HEK293 (cell line): ENCODE data around the gene ERGIC1.
A peak's percentile ranks its signal among the peaks of the same experiment; 100 is the strongest.

ENCODE experiments used
- BCL11A ChIP-seq: fragments of 450-650 bp; formaldehyde crosslinking; IDR thresholded peaks from 2 replicates; pipeline ENCODE4 v1.5.1; 2016; ENCODE audit warnings: low read depth, missing biosample characterization, missing genetic modification characterization
- GLI2 ChIP-seq: fragments of 450-650 bp; formaldehyde crosslinking; IDR thresholded peaks from 2 replicates; pipeline ENCODE4; 2017; ENCODE audit warnings: missing biosample characterization, missing genetic modification characterization, low read depth, borderline replicate concordance
- HIC1 ChIP-seq: fragments of 450-650 bp; formaldehyde crosslinking; IDR thresholded peaks from 2 replicates; pipeline ENCODE4 v1.5.1; 2016; ENCODE audit warnings: missing biosample characterization, missing genetic modification characterization
- KLF1 ChIP-seq: fragments of 450-650 bp; formaldehyde crosslinking; IDR thresholded peaks from 2 replicates; pipeline ENCODE4 v1.5.1; 2016; ENCODE audit warnings: missing biosample characterization, missing genetic modification characterization
- KLF16 ChIP-seq: fragments of 450-650 bp; formaldehyde crosslinking; IDR thresholded peaks from 2 replicates; pipeline ENCODE4 v1.5.1; 2017; ENCODE audit warnings: missing biosample characterization, missing genetic modification characterization
- KLF9 ChIP-seq: fragments of 450-650 bp; formaldehyde crosslinking; IDR thresholded peaks from 2 replicates; pipeline ENCODE4 v1.5.1; 2016; ENCODE audit warnings: missing biosample characterization, missing genetic modification characterization, low read depth
- MYNN ChIP-seq: fragments of 450-650 bp; formaldehyde crosslinking; IDR thresholded peaks from 2 replicates; pipeline ENCODE4 v1.5.1; 2016; ENCODE audit warnings: missing biosample characterization, missing genetic modification characterization, borderline replicate concordance
- MZF1 ChIP-seq: fragments of 450-650 bp; formaldehyde crosslinking; IDR thresholded peaks from 2 replicates; pipeline ENCODE4 v1.5.1; 2017; ENCODE audit warnings: missing biosample characterization, missing genetic modification characterization, borderline replicate concordance
- SP7 ChIP-seq: fragments of 450-650 bp; formaldehyde crosslinking; IDR thresholded peaks from 2 replicates; pipeline ENCODE4 v1.5.1; 2016; ENCODE audit warnings: missing biosample characterization, missing genetic modification characterization
- ZBTB8A ChIP-seq: fragments of 450-650 bp; formaldehyde crosslinking; IDR thresholded peaks from 2 replicates; pipeline ENCODE4 v1.5.1; 2016; ENCODE audit warnings: missing biosample characterization, missing genetic modification characterization
- ZNF146 ChIP-seq: fragments of 450-650 bp; formaldehyde crosslinking; IDR thresholded peaks from 2 replicates; pipeline ENCODE4 v1.5.1; 2016; ENCODE audit warnings: missing biosample characterization, missing genetic modification characterization
- ZNF280D ChIP-seq: fragments of 450-650 bp; formaldehyde crosslinking; IDR thresholded peaks from 2 replicates; pipeline ENCODE4 v1.5.1; 2016; ENCODE audit warnings: missing biosample characterization, missing genetic modification characterization
- ZNF394 ChIP-seq: fragments of 450-650 bp; formaldehyde crosslinking; IDR thresholded peaks from 2 replicates; pipeline ENCODE4 v1.5.1; 2016; ENCODE audit warnings: missing biosample characterization, missing genetic modification characterization, mild to moderate bottlenecking, moderate library complexity, borderline replicate concordance
- ZNF398 ChIP-seq: fragments of 450-650 bp; formaldehyde crosslinking; IDR thresholded peaks from 2 replicates; pipeline ENCODE4 v1.5.1; 2017; ENCODE audit warnings: missing biosample characterization, missing genetic modification characterization
- ZNF514 ChIP-seq: fragments of 450-650 bp; formaldehyde crosslinking; IDR thresholded peaks from 2 replicates; pipeline ENCODE4 v1.5.1; 2016; ENCODE audit warnings: missing biosample characterization, missing genetic modification characterization
- ZNF610 ChIP-seq: fragments of 450-650 bp; formaldehyde crosslinking; IDR thresholded peaks from 2 replicates; pipeline ENCODE4 v1.5.1; 2016; ENCODE audit warnings: missing biosample characterization, missing genetic modification characterization, borderline replicate concordance
- ZNF664 ChIP-seq: fragments of 450-650 bp; formaldehyde crosslinking; IDR thresholded peaks from 2 replicates; pipeline ENCODE4 v1.5.1; 2016; ENCODE audit warnings: missing biosample characterization, missing genetic modification characterization
- ZNF692 ChIP-seq: fragments of 450-650 bp; formaldehyde crosslinking; IDR thresholded peaks from 2 replicates; pipeline ENCODE4 v1.5.1; 2016; ENCODE audit warnings: missing biosample characterization, missing genetic modification characterization
- ZNF776 ChIP-seq: fragments of 450-650 bp; formaldehyde crosslinking; IDR thresholded peaks from 2 replicates; pipeline ENCODE4 v1.5.0; 2017; ENCODE audit warnings: missing biosample characterization, missing genetic modification characterization, borderline replicate concordance
- ZNF785 ChIP-seq: fragments of 450-650 bp; formaldehyde crosslinking; IDR thresholded peaks from 2 replicates; pipeline ENCODE4 v1.5.1; 2016; ENCODE audit warnings: missing biosample characterization, missing genetic modification characterization
- ZNF792 ChIP-seq: fragments of 450-650 bp; formaldehyde crosslinking; IDR thresholded peaks from 2 replicates; pipeline ENCODE4 v1.5.1; 2016; ENCODE audit warnings: missing biosample characterization, missing genetic modification characterization
- TF ChIP-seq, protein P1 (sequence below): fragments of 450-650 bp; formaldehyde crosslinking; IDR thresholded peaks from 2 replicates; pipeline ENCODE4 v1.5.1; 2016; ENCODE audit warnings: missing biosample characterization, missing genetic modification characterization
- TF ChIP-seq, protein P2 (sequence below): fragments of 450-650 bp; formaldehyde crosslinking; IDR thresholded peaks from 2 replicates; pipeline ENCODE4 v1.5.1; 2017; ENCODE audit warnings: missing biosample characterization, missing genetic modification characterization
- TF ChIP-seq, protein P3 (sequence below): fragments of 450-650 bp; formaldehyde crosslinking; IDR thresholded peaks from 2 replicates; pipeline ENCODE4 v1.5.1; 2017; ENCODE audit warnings: missing biosample characterization, missing genetic modification characterization

The ERGIC1 gene

GRCh38 chr5:172904643-172905345 is 70.7 kb downstream of the ERGIC1 start (continued):
- TF ChIP-seq HIC1 (tag by site-specific recombination): peak; percentile 44
- TF ChIP-seq ZBTB8A (tag by site-specific recombination): 0 out of 2 replicates have a peak, but pooled peaks have one; percentile 19
- no peak for TF ChIP-seq ZNF785 (tag by site-specific recombination)
- TF ChIP-seq KLF9 (tag by site-specific recombination): no peak
- TF ChIP-seq ZNF776: no peak
- no peak for TF ChIP-seq ZNF664 (tag by site-specific recombination)
- peak; percentile 70; the same call in 1 of the 2 replicates for TF ChIP-seq ZNF692
- TF ChIP-seq ZNF514 (tag by site-specific recombination): no peak
- no peak for TF ChIP-seq MZF1
- TF ChIP-seq MYNN (tag by site-specific recombination): no peak
- TF ChIP-seq, protein P1, sequence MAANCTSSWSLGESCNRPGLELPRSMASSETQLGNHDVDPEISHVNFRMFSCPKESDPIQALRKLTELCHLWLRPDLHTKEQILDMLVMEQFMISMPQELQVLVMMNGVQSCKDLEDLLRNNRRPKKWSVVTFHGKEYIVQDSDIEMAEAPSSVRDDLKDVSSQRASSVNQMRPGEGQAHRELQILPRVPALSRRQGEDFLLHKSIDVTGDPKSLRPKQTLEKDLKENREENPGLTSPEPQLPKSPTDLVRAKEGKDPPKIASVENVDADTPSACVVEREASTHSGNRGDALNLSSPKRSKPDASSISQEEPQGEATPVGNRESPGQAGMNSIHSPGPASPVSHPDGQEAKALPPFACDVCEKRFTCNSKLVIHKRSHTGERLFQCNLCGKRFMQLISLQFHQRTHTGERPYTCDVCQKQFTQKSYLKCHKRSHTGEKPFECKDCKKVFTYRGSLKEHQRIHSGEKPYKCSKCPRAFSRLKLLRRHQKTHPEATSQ (tag by site-specific recombination): no peak
- TF ChIP-seq KLF16 (tag by site-specific recombination): no peak
- TF ChIP-seq GLI2 (tag by site-specific recombination): no peak
- TF ChIP-seq, protein P2, sequence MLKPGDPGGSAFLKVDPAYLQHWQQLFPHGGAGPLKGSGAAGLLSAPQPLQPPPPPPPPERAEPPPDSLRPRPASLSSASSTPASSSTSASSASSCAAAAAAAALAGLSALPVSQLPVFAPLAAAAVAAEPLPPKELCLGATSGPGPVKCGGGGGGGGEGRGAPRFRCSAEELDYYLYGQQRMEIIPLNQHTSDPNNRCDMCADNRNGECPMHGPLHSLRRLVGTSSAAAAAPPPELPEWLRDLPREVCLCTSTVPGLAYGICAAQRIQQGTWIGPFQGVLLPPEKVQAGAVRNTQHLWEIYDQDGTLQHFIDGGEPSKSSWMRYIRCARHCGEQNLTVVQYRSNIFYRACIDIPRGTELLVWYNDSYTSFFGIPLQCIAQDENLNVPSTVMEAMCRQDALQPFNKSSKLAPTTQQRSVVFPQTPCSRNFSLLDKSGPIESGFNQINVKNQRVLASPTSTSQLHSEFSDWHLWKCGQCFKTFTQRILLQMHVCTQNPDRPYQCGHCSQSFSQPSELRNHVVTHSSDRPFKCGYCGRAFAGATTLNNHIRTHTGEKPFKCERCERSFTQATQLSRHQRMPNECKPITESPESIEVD: no peak
- no peak for TF ChIP-seq ZNF280D
- no peak for TF ChIP-seq ZNF398
- TF ChIP-seq ZNF394 (tag by site-specific recombination): no peak; the same call in 1 of the 2 replicates
- TF ChIP-seq, protein P3, sequence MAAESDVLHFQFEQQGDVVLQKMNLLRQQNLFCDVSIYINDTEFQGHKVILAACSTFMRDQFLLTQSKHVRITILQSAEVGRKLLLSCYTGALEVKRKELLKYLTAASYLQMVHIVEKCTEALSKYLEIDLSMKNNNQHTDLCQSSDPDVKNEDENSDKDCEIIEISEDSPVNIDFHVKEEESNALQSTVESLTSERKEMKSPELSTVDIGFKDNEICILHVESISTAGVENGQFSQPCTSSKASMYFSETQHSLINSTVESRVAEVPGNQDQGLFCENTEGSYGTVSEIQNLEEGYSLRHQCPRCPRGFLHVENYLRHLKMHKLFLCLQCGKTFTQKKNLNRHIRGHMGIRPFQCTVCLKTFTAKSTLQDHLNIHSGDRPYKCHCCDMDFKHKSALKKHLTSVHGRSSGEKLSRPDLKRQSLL (tag by site-specific recombination): no peak
- no peak for TF ChIP-seq ZNF610 (tag by site-specific recombination)
- no peak for TF ChIP-seq ZNF792 (tag by site-specific recombination)
- 0 out of 2 replicates have a peak, but pooled peaks have one; percentile 25 for TF ChIP-seq SP7 (tag by site-specific recombination)
- TF ChIP-seq ZNF146 (tag by site-specific recombination): no peak
- no peak for TF ChIP-seq BCL11A (tag by site-specific recombination)
- TF ChIP-seq KLF1: no peak
